ENCODE measurements around the gene LRRC36.
A peak's percentile ranks its signal among the peaks of the same experiment; 100 is the strongest.

The LRRC36 gene

GRCh38 chr16:67326472-67327309 lies at the start of gene LRRC36, which contains the start of gene KCTD19:
Gene LRRC36 (plus strand): TSS chr16:67326815. CDS start chr16:67326863, 48 bp downstream.
Gene KCTD19 (minus strand): TSS chr16:67326741. CDS start chr16:67326707, 34 bp downstream.
- no peak for DNase-seq

GRCh38 chr16:67277294-67277998 lies 49.2 kb upstream of the LRRC36 start:
- peak; percentile 98 for DNase-seq

- DNase-seq = peak; percentile 80
Observed at GRCh38 chr16:67277999-67278772, 48.4 kb upstream of the LRRC36 start.

- DNase-seq = peak; percentile 76
Observed at GRCh38 chr16:67278773-67279295, 47.8 kb upstream of the LRRC36 start.

GRCh38 chr16:67279296-67280089 lies 47.1 kb upstream of the LRRC36 start, which contains the start of gene PLEKHG4:
Gene PLEKHG4 (plus strand): TSS chr16:67279532. CDS start chr16:67280045, 513 bp downstream.
- DNase-seq = peak; percentile 80

GRCh38 chr16:67280090-67281015 lies 46.3 kb upstream of the LRRC36 start:
- DNase-seq = no peak

- DNase-seq = no peak
Observed at GRCh38 chr16:67281536-67282446, 44.8 kb upstream of the LRRC36 start.

- DNase-seq = no peak
Observed at GRCh38 chr16:67282447-67282805, 44.2 kb upstream of the LRRC36 start.

- DNase-seq = no peak
Observed at GRCh38 chr16:67283039-67283825, 43.4 kb upstream of the LRRC36 start.

- no peak for DNase-seq
Observed at GRCh38 chr16:67283826-67284555, 42.6 kb upstream of the LRRC36 start.

GRCh38 chr16:67284699-67285646 lies 41.6 kb upstream of the LRRC36 start:
- DNase-seq = no peak

GRCh38 chr16:67286441-67287235 lies 40.0 kb upstream of the LRRC36 start:
- DNase-seq = no peak

- DNase-seq = no peak
Observed at GRCh38 chr16:67287960-67288359, 38.7 kb upstream of the LRRC36 start.

- no peak for DNase-seq
Observed at GRCh38 chr16:67291461-67291860, 35.2 kb upstream of the LRRC36 start.

GRCh38 chr16:67294171-67294757 lies 32.4 kb upstream of the LRRC36 start:
- DNase-seq = no peak

- DNase-seq = peak; percentile 40
Observed at GRCh38 chr16:67294938-67295361, 31.7 kb upstream of the LRRC36 start.
